GM12878 (cell line): ENCODE data around the gene HEPACAM. TPM values are rescaled to one million over a fixed set of nuclear protein-coding genes. Genes with fewer than 3 reads are reported as not detected.

Source experiments
- ATAC-seq: fragments of 200-7000 bp; cut with Tn5 transposase; 3 replicates; pipeline ENCODE4 v1.9.1; 2020; ENCODE audit warnings: mild to moderate bottlenecking, moderate library complexity
- BruUV-seq: library from RNA; stranded (reverse); fragments of 400-500 nt; replicated peaks from 2 replicates; lab custom pipeline; 2021; lab: Mats Ljungman, UMichigan
- CTCF ChIA-PET: fragments of 300-600 bp; sonication (Branson Sonifier 250); formaldehyde crosslinking; extraction: SDS; loops from one replicate; lab custom pipeline; 2021; ENCODE audit warnings: inconsistent platforms; lab: Yijun Ruan, JAX
- POLR2A ChIA-PET: fragments of 350-600 bp; formaldehyde crosslinking; extraction: SDS; loops from one replicate; lab custom pipeline; 2021; ENCODE audit warnings: inconsistent platforms; lab: Charles Lee
- RAD21 ChIA-PET: fragments of 300-600 bp; sonication (Branson Sonifier 250); formaldehyde crosslinking; loops from one replicate; lab custom pipeline; 2023; ENCODE audit warnings: antibody characterized with exemption; ENCODE audit not compliant: unreplicated experiment; lab: Charles Lee
- SMC1A ChIA-PET: fragments of 300-600 bp; sonication (Branson Sonifier 250); formaldehyde crosslinking; loops from one replicate; lab custom pipeline; 2023; ENCODE audit not compliant: unreplicated experiment, uncharacterized antibody; lab: Charles Lee
- DNase-seq: peaks from one replicate; pipeline ENCODE4 v3.0.0-alpha.2; 2011; ENCODE audit warnings: low read depth, low spot score
- FAIRE-seq: peaks from 3 replicates; lab custom pipeline; 2011; peaks lifted over from hg19 to GRCh38; lab: Jason Lieb, UNC
- H2AFZ ChIP-seq: 2 replicates; pipeline ENCODE4 v1.6.0; 2011; ENCODE audit warnings: low read depth, low read length, control low read depth; ENCODE audit not compliant: control insufficient read depth
- H3K27ac ChIP-seq: 2 replicates; pipeline ENCODE4 v1.5.1; 2011; ENCODE audit warnings: control low read depth; ENCODE audit not compliant: control insufficient read depth, insufficient read depth
- H3K27me3 ChIP-seq, 2 experiments: replicated peaks in 1 of 2; 2 replicates each; pipeline versions ENCODE4 v1.6.0 to v1.6.1; 2011; ENCODE audit warnings: low read length in 1 of 2; ENCODE audit not compliant: control insufficient read depth in 2 of 2, insufficient read depth in 2 of 2
- H3K36me3 ChIP-seq, 2 experiments: 2 replicates each; pipeline ENCODE4 v1.5.1; 2011; ENCODE audit warnings: low read length in 1 of 2; ENCODE audit not compliant: control insufficient read depth in 2 of 2, insufficient read depth in 2 of 2
- H3K4me1 ChIP-seq: 2 replicates; pipeline ENCODE4 v1.6.1; 2011; ENCODE audit warnings: mild to moderate bottlenecking, low read length, moderate library complexity, mixed read lengths; ENCODE audit not compliant: control insufficient read depth, insufficient read depth
- H3K4me2 ChIP-seq: 2 replicates; pipeline ENCODE4 v1.6.0; 2011; ENCODE audit warnings: control low read depth; ENCODE audit not compliant: control insufficient read depth, insufficient read depth
- H3K4me3 ChIP-seq: fragments of 200-600 bp; sonication (generic); 2 replicates; pipeline ENCODE4 v1.5.1; 2016
- H3K79me2 ChIP-seq: 2 replicates; pipeline ENCODE4 v1.6.0; 2011; ENCODE audit warnings: low read length; ENCODE audit not compliant: control insufficient read depth, insufficient read depth
- H3K9ac ChIP-seq: 2 replicates; pipeline ENCODE4 v1.8.0; 2011; ENCODE audit warnings: low read length, control low read depth, mixed read lengths; ENCODE audit not compliant: control insufficient read depth, insufficient read depth
- H3K9me3 ChIP-seq: replicated peaks from 3 replicates; pipeline ENCODE4 v1.5.1; 2011; ENCODE audit warnings: mild to moderate bottlenecking, low read length; ENCODE audit not compliant: control insufficient read depth, insufficient read depth
- H4K20me1 ChIP-seq: 2 replicates; pipeline ENCODE4 v1.6.0; 2011; ENCODE audit not compliant: control insufficient read depth, insufficient read depth
- CEBPB ChIP-seq, 2 experiments: fragments of 150-350 bp in 1 of 2; IDR thresholded peaks; 2 replicates each; pipeline ENCODE4 v1.6.1; 2012 to 2014; ENCODE audit warnings: low read depth in 2 of 2, low read length in 2 of 2, borderline replicate concordance in 1 of 2, inconsistent platforms in 1 of 2
- EED ChIP-seq: sonication (generic); IDR thresholded peaks from 2 replicates; pipeline ENCODE4 v1.6.1; 2016; ENCODE audit warnings: antibody characterized with exemption, low read depth
- GABPA ChIP-seq: IDR thresholded peaks from 2 replicates; pipeline ENCODE4 v1.6.1; 2014; ENCODE audit warnings: antibody characterized with exemption, low read depth, mild to moderate bottlenecking, inconsistent platforms
- GATAD2B ChIP-seq: fragments of 450-650 bp; conservative IDR thresholded peaks from 2 replicates; pipeline ENCODE4 v1.6.1; 2017; ENCODE audit warnings: low read depth, mild to moderate bottlenecking, moderate library complexity
- HDGF ChIP-seq: fragments of 450-650 bp; IDR thresholded peaks from 2 replicates; pipeline ENCODE4 v1.6.1; 2016; ENCODE audit warnings: antibody characterized with exemption
- IKZF2 ChIP-seq, 2 experiments: fragments of 450-650 bp; IDR thresholded peaks; 2 replicates each; pipeline ENCODE4 v1.6.1; 2017; ENCODE audit warnings: mild to moderate bottlenecking in 2 of 2, moderate library complexity in 2 of 2
- RCOR1 ChIP-seq: conservative IDR thresholded peaks from 2 replicates; pipeline ENCODE4 v1.6.1; 2012; ENCODE audit warnings: low read depth, low read length, improper control_type of control experiment
- RFX5 ChIP-seq: IDR thresholded peaks from 2 replicates; pipeline ENCODE4 v1.6.1; 2011; ENCODE audit warnings: low read depth, low read length, improper control_type of control experiment
- RUNX3 ChIP-seq: IDR thresholded peaks from 2 replicates; pipeline ENCODE4 v1.6.1; 2012; ENCODE audit warnings: low read length, inconsistent platforms
- SIN3A ChIP-seq: IDR thresholded peaks from 2 replicates; pipeline ENCODE4 v1.6.1; 2012; ENCODE audit warnings: low read depth, low read length, improper control_type of control experiment
- SUPT20H ChIP-seq: IDR thresholded peaks from 2 replicates; pipeline ENCODE4 v1.6.1; 2011; ENCODE audit warnings: low read depth, mild to moderate bottlenecking, low read length, moderate library complexity, borderline replicate concordance; ENCODE audit not compliant: control insufficient read depth
- TARDBP ChIP-seq: IDR thresholded peaks from 2 replicates; pipeline ENCODE4 v1.6.1; 2016; ENCODE audit warnings: borderline replicate concordance
- WGBS: methylation state at CpG from one replicate; pipeline ENCODE4 v1.1.6; 2016; ENCODE audit warnings: low lambda C conversion rate; ENCODE audit not compliant: insufficient replicate concordance, insufficient coverage; ENCODE audit errors: missing lambda C conversion rate; 5-methylcytosine and 5-hydroxymethylcytosine counted together
- in situ Hi-C: fragments of 300-500 bp; cut with MboI; formaldehyde crosslinking; loops from 9 replicates; pipeline ENCODE4 v1.14.3; 2018; ENCODE audit warnings: mixed read lengths
- intact Hi-C: fragments of 100-400 bp; cut with micrococcal nuclease; formaldehyde crosslinking; loops from one replicate; pipeline ENCODE4 v1.14.2; 2022; ENCODE audit not compliant: unreplicated experiment
- polyA plus RNA-seq, 11 experiments: library from polyadenylated mRNA; depleted of rRNA in 4 of 11; unstranded in 6 of 11; stranded (reverse) in 5 of 11; fragments of >200 nt; fragmentation: Nextera tagmentation in 4 of 11; fragmentation: Illumina TruSeq in 1 of 11; extraction: Ambion mirVana in 4 of 11; extraction: Trizol in 1 of 11; gene quantifications; 1 replicate in 1 of 11; 2 replicates in 10 of 11; pipeline versions ENCODE4 v1.2.1 to v1.2.3, GENCODE V29; 2011 to 2016; ENCODE audit warnings: inconsistent platforms in 2 of 11, missing spikeins in 2 of 11, low read depth in 1 of 11
- total RNA-seq, 4 experiments: library from RNA; depleted of rRNA in 3 of 4; stranded (reverse); fragments of >200 nt in 3 of 4; fragmentation: Illumina TruSeq in 1 of 4; extraction: Trizol in 1 of 4; gene quantifications; 2 replicates each; pipeline versions ENCODE4 v1.2.1 to v1.2.3, GENCODE V29; 2013 to 2021
- TF ChIP-seq, protein P1 (sequence below): IDR thresholded peaks from 2 replicates; pipeline ENCODE4 v1.6.1; 2012; ENCODE audit warnings: low read depth, low read length, improper control_type of control experiment
- TF ChIP-seq, protein P2 (sequence below): fragments of 450-650 bp; IDR thresholded peaks from 2 replicates; pipeline ENCODE4 v1.6.1; 2016; ENCODE audit warnings: mild to moderate bottlenecking
- TF ChIP-seq, protein P3 (sequence below): fragments of 450-650 bp; IDR thresholded peaks from 2 replicates; pipeline ENCODE4 v1.6.1; 2016; ENCODE audit warnings: mild to moderate bottlenecking, moderate library complexity, borderline replicate concordance

Gene HEPACAM
- total and polyA plus RNA-seq, 10 of the 15 experiments (the other 5 are each of a cell fraction or from before 2014, with no cell fraction given), result 0.03 TPM; not detected in 9

GRCh38 chr11:124954590-124954955 lies 18.7 kb upstream of the HEPACAM start (continued):
- TF ChIP-seq RCOR1 (no peak), GATAD2B (no peak), TARDBP (no peak)

DNA sequence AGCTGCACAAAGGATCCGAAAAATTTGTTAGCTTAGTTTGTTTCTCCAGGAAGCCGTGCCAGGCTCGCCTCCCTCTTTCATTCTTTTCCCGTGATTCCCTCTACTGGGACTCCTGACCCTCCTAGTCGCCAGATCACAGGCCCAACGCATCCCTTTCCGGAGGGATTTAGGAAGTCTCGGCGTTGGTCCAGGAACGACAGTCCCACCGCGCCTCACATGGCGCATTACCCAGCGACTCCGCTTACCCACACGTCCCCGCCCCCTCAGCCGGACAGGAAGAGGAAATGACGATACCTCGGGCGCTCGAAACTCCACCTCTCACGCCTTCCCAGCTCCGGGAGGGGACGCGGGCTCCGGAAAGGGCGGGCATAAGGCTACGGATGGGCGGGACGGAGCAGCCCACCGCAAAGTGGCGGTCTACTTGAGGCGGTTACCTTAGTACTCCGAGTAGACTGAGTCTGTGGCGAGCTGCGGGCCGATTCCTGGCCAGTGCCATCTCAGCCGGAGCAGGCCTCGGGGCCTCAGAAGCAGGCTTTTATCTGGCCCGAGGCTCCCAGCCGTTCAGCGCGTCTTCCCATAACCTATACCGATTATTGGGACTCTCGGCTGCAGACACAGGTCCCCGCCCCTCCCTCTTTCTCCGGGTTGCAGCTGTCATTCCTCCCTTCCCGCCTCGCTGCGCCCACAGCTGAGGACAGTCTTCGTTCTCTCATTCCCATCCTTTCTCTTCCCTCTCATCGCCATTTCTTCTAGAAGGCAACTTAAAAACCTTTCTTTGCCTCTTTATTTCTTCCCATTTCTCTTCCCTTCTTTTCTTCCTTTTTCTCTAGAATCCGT lies 18.1 kb upstream of the HEPACAM start, which contains the start of gene CCDC15:
TSS of gene CCDC15 (plus strand) at position 450 of the 837 bp plus-strand sequence. CDS start 531 bp downstream, outside the sequence.
- CTCF ChIA-PET, result interaction anchor here (0.5 to 2.8 kb wide), 11 partner anchors 12 to 195 kb away, joined by 3 to 17 read pairs (median 4); no protein-coding TSS in a partner anchor
- 1% methylated on average over 54 of the region's 54 CpGs for WGBS
- TF ChIP-seq CEBPB (IDR thresholded peaks at IDR 0.05; ENCODE audit: borderline replicate concordance in 1 of 2, low read depth in 2 of 2, low read length in 2 of 2) (no peak), SUPT20H (no peak), RFX5 (peak; percentile 14; the same call in 1 of the 2 replicates), HDGF (peak; percentile 52; the same call in 1 of the 2 replicates), RUNX3 (peak; percentile 91), SIN3A (peak; percentile 68), EED (peak; percentile 63), IKZF2 (IDR thresholded peaks at IDR 0.05) (peak; percentile 49 to 62; a peak in 3 of 4 replicates), GABPA (peak; percentile 95)
- TF ChIP-seq, protein P1, sequence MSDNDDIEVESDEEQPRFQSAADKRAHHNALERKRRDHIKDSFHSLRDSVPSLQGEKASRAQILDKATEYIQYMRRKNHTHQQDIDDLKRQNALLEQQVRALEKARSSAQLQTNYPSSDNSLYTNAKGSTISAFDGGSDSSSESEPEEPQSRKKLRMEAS, result peak; percentile 80
- TF ChIP-seq, protein P2, sequence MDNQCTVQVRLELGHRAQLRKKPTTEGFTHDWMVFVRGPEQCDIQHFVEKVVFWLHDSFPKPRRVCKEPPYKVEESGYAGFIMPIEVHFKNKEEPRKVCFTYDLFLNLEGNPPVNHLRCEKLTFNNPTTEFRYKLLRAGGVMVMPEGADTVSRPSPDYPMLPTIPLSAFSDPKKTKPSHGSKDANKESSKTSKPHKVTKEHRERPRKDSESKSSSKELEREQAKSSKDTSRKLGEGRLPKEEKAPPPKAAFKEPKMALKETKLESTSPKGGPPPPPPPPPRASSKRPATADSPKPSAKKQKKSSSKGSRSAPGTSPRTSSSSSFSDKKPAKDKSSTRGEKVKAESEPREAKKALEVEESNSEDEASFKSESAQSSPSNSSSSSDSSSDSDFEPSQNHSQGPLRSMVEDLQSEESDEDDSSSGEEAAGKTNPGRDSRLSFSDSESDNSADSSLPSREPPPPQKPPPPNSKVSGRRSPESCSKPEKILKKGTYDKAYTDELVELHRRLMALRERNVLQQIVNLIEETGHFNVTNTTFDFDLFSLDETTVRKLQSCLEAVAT, result peak; percentile 86
- TF ChIP-seq, protein P3, sequence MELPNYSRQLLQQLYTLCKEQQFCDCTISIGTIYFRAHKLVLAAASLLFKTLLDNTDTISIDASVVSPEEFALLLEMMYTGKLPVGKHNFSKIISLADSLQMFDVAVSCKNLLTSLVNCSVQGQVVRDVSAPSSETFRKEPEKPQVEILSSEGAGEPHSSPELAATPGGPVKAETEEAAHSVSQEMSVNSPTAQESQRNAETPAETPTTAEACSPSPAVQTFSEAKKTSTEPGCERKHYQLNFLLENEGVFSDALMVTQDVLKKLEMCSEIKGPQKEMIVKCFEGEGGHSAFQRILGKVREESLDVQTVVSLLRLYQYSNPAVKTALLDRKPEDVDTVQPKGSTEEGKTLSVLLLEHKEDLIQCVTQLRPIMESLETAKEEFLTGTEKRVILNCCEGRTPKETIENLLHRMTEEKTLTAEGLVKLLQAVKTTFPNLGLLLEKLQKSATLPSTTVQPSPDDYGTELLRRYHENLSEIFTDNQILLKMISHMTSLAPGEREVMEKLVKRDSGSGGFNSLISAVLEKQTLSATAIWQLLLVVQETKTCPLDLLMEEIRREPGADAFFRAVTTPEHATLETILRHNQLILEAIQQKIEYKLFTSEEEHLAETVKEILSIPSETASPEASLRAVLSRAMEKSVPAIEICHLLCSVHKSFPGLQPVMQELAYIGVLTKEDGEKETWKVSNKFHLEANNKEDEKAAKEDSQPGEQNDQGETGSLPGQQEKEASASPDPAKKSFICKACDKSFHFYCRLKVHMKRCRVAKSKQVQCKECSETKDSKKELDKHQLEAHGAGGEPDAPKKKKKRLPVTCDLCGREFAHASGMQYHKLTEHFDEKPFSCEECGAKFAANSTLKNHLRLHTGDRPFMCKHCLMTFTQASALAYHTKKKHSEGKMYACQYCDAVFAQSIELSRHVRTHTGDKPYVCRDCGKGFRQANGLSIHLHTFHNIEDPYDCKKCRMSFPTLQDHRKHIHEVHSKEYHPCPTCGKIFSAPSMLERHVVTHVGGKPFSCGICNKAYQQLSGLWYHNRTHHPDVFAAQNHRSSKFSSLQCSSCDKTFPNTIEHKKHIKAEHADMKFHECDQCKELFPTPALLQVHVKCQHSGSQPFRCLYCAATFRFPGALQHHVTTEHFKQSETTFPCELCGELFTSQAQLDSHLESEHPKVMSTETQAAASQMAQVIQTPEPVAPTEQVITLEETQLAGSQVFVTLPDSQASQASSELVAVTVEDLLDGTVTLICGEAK, result peak; percentile 91

More for the DNA sequence above, 18.1 kb upstream of the HEPACAM start, which contains the start of gene CCDC15:
- H3K4me2 ChIP-seq, result peak within 1 kb of the TSS; percentile 77
- in situ Hi-C loops (loop anchor here (10.0 to 25.0 kb wide), 2 partner anchors 191 to 933 kb away; partner anchors contain the start of gene HYLS1), intact Hi-C loops (loop anchor here (2.0 kb wide), 1 partner anchor 119 kb away; no protein-coding TSS in a partner anchor)
- DNase-seq (peak; percentile 87), FAIRE-seq (peak; percentile 89), ATAC-seq (peak; percentile 99)
- ChIA-PET SMC1A (interaction anchor here (1.0 to 1.8 kb wide), 14 partner anchors 9 to 616 kb away, joined by 3 to 9 read pairs (median 4); partner anchors contain the start of genes SLC37A2 and TMEM218), RAD21 (interaction anchor here (0.9 to 1.8 kb wide), 8 partner anchors 117 to 280 kb away, joined by 3 to 8 read pairs (median 4); partner anchors contain the start of genes SIAE, SPA17 and TMEM218), POLR2A (interaction anchor here (0.6 to 1.8 kb wide), 16 partner anchors 9 to 598 kb away, joined by 3 to 12 read pairs (median 4); partner anchors contain the start of genes SLC37A2 and TMEM218)
- H2AFZ ChIP-seq, result peak within 1 kb of the TSS; percentile 95
- no peaks in the 10 kb centered on the region for H3K9me3 ChIP-seq
- H3K27ac ChIP-seq, result peak within 1 kb of the TSS; percentile 54
- no peaks in the 10 kb centered on the region for H3K36me3 ChIP-seq
- H3K4me1 ChIP-seq, result no peaks in the 10 kb centered on the region; the same call in 1 of the 2 replicates
- H4K20me1 ChIP-seq, result no peaks in the 10 kb centered on the region
- H3K27me3 ChIP-seq, result no peaks in the 10 kb centered on the region
- peak within 1 kb of the TSS; percentile 81 for H3K9ac ChIP-seq
- no peaks in the 10 kb centered on the region for H3K79me2 ChIP-seq
- BruUV-seq, result no TSS peak
- peak within 1 kb of the TSS; percentile 79 for H3K4me3 ChIP-seq
